ENCODE measurements around the gene OLFM3.

DNA sequence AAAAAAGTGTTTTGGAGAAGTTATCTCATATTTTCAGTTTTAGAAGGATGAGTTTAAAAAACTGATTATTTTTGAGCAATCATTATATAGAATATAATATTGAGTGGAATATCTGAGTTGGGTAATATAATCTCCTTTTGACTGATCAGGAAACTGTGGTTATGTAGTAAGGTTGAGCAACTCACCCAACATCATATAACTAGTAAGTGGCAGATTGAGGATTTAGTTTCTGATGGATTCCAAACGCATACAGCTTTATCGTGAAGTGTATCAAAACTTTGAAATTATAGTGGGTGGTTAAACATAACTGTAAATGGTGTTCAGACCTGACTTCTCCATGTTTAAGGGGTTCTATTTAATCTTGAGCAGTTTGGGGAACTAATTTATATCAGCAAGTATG lies 98.6 kb downstream of the OLFM3 start:
- TF ChIP-seq, protein P1, sequence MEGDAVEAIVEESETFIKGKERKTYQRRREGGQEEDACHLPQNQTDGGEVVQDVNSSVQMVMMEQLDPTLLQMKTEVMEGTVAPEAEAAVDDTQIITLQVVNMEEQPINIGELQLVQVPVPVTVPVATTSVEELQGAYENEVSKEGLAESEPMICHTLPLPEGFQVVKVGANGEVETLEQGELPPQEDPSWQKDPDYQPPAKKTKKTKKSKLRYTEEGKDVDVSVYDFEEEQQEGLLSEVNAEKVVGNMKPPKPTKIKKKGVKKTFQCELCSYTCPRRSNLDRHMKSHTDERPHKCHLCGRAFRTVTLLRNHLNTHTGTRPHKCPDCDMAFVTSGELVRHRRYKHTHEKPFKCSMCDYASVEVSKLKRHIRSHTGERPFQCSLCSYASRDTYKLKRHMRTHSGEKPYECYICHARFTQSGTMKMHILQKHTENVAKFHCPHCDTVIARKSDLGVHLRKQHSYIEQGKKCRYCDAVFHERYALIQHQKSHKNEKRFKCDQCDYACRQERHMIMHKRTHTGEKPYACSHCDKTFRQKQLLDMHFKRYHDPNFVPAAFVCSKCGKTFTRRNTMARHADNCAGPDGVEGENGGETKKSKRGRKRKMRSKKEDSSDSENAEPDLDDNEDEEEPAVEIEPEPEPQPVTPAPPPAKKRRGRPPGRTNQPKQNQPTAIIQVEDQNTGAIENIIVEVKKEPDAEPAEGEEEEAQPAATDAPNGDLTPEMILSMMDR (IDR thresholded peaks at IDR 0.05) = no peak
- TF ChIP-seq POLR2A (IDR thresholded peaks at IDR 0.05) = no peak
